Ovary (tissue), 9 donors: ENCODE results near the gene PRPSAP2. TPM values are rescaled to one million over a fixed set of nuclear protein-coding genes. Genes with fewer than 3 reads are reported as not detected.

ENCODE experiments used
- DNase-seq, 5 donors: peaks; one replicate each; pipeline ENCODE4 v3.0.0-alpha.2; 2019 to 2020
- H3K27ac ChIP-seq, 2 donors: fragments of 200-600 bp; one replicate each; pipeline versions ENCODE4 v1.5.1 to v1.8.0; 2019 to 2022
- H3K27me3 ChIP-seq: fragments of 200-600 bp; one replicate; pipeline ENCODE4 v1.8.0; 2022
- H3K36me3 ChIP-seq: fragments of 200-600 bp; sonication (generic); one replicate; pipeline ENCODE4 v1.5.1; 2019
- H3K4me1 ChIP-seq: one replicate; pipeline ENCODE4 v1.8.1; 2013; ENCODE audit warnings: mild to moderate bottlenecking, moderate library complexity; ENCODE audit not compliant: insufficient read depth
- H3K4me3 ChIP-seq: fragments of 200-600 bp; sonication (generic); one replicate; pipeline ENCODE4 v1.5.1; 2017
- H3K9me3 ChIP-seq, 2 donors: fragments of 200-600 bp in 1 of 2; sonication (generic) in 1 of 2; one replicate each; pipeline versions ENCODE4 v1.5.1 to v1.8.1; 2013 to 2019; ENCODE audit warnings: mild to moderate bottlenecking in 1 of 2, moderate library complexity in 1 of 2
- CTCF ChIP-seq, 3 donors: fragments of 450-650 bp in 2 of 3; fragments of 200-600 bp in 1 of 3; IDR thresholded peaks; one replicate each; pipeline versions ENCODE4 v1.5.1 to v1.8.0; 2016 to 2022; ENCODE audit warnings: antibody characterized with exemption in 3 of 3, mild to moderate bottlenecking in 1 of 3
- EP300 ChIP-seq: sonication (generic); formaldehyde crosslinking; IDR thresholded peaks from one replicate; pipeline ENCODE4 v1.6.1; 2017; ENCODE audit warnings: antibody characterized with exemption
- POLR2A ChIP-seq: fragments of 450-650 bp; IDR thresholded peaks from one replicate; pipeline ENCODE4 v1.6.1; 2017; ENCODE audit warnings: antibody characterized with exemption, mild to moderate bottlenecking, moderate library complexity
- WGBS, 3 donors: extraction: QIAGEN DNeasy Blood & Tissue Kit in 1 of 3; methylation state at CpG; one replicate each; pipeline versions ENCODE4 v1.1.5 to v1.1.7; 2013 to 2017; 5-methylcytosine and 5-hydroxymethylcytosine counted together
- intact Hi-C, 4 donors: fragments of 100-400 bp; cut with DNase I; formaldehyde crosslinking; loops; one replicate each; pipeline versions ENCODE4 v1.11.0 to v1.15.1; 2022 to 2023
- polyA plus RNA-seq, 2 donors: library from polyadenylated mRNA; stranded (reverse); fragments of 200-250 nt in 1 of 2; fragments of 350-450 nt in 1 of 2; fragmentation: Illumina TruSeq in 1 of 2; extraction: RNeasy Lipid Tissue Mini Kit (QIAGEN cat#74804) in 1 of 2; gene quantifications; one replicate each; pipeline ENCODE4 v1.2.3, GENCODE V29; 2013 to 2014
- total RNA-seq, 7 donors: library from RNA; depleted of rRNA in 2 of 7; stranded (reverse); fragments of >200 nt in 2 of 7; fragmentation: NEBNext Ultra II Directional in 3 of 7; extraction: Animal tissue kit (Norgen Biotek cat#: 25700) in 3 of 7; gene quantifications; one replicate each; pipeline versions ENCODE4 v1.1.0 to v1.2.4, GENCODE V29; 2016 to 2023
- donor health status: DM: no; HTN: no; CAD: no; lungs with moderate emphysema.
- donor health status: DM: no; HTN: no; CAD: no.
- donor health status: Bipolar disorder and iron deficiency.
- donor health status: DM: yes; HTN: yes; CAD: no.
- donor health status: DM: no; HTN: no; CAD: no.
- donor health status: DM: yes; HTN: yes; CAD: no.

The PRPSAP2 gene
- total and polyA plus RNA-seq, 9 donors = 25.2 to 44.7 (median 35.4) TPM

- Histone ChIP-seq H3K27ac (no peak overlapping the region), H3K9me3 (no peaks in the 10 kb centered on the region), H3K27me3 (no peaks in the 10 kb centered on the region), H3K4me3 (no peak overlapping the region), H3K36me3 (no peaks in the 10 kb centered on the region), H3K4me1 (no peaks in the 10 kb centered on the region)
- no peak for DNase-seq
- WGBS, 3 donors = 64 to 77% (median 69%) methylated on average over 5 of the region's 5 CpGs
- TF ChIP-seq EP300 = no peak
- no peak for TF ChIP-seq CTCF (IDR thresholded peaks at IDR 0.05)
- TF ChIP-seq POLR2A = no peak
- intact Hi-C loops = no loop called here
Measured at GRCh38 chr17:18932360-18933055, 74.6 kb downstream of the PRPSAP2 start.

GRCh38 chr17:18933102-18934058 is 75.4 kb downstream of the PRPSAP2 start:
- Histone ChIP-seq H3K4me3 (no peak overlapping the region), H3K27ac (no peak overlapping the region), H3K9me3 (no peaks in the 10 kb centered on the region), H3K4me1 (no peaks in the 10 kb centered on the region), H3K36me3 (no peaks in the 10 kb centered on the region), H3K27me3 (no peaks in the 10 kb centered on the region)
- DNase-seq = no peak
- 75 to 83% (median 83%) methylated on average over 14 of the region's 14 CpGs for WGBS, 3 donors
- intact Hi-C loops = no loop called here
- no peak for TF ChIP-seq POLR2A
- no peak for TF ChIP-seq CTCF (IDR thresholded peaks at IDR 0.05)
- no peak for TF ChIP-seq EP300

GRCh38 chr17:18937981-18938691 is 80.2 kb downstream of the PRPSAP2 start:
- intact Hi-C loops = no loop called here
- no peak for TF ChIP-seq POLR2A
- TF ChIP-seq CTCF (IDR thresholded peaks at IDR 0.05) = no peak
- TF ChIP-seq EP300 = no peak
- H3K36me3 ChIP-seq = no peaks in the 10 kb centered on the region
- H3K9me3 ChIP-seq = no peaks in the 10 kb centered on the region
- H3K27ac ChIP-seq = no peak overlapping the region
- no peaks in the 10 kb centered on the region for H3K27me3 ChIP-seq
- no peak for DNase-seq
- WGBS, 3 donors = 77 to 82% (median 80%) methylated on average over 8 of the region's 8 CpGs
- no peaks in the 10 kb centered on the region for H3K4me1 ChIP-seq
- no peak overlapping the region for H3K4me3 ChIP-seq

GRCh38 chr17:18938692-18939023 is 80.7 kb downstream of the PRPSAP2 start:
- Histone ChIP-seq H3K27me3 (no peaks in the 10 kb centered on the region), H3K27ac (no peak overlapping the region), H3K36me3 (no peaks in the 10 kb centered on the region), H3K9me3 (no peaks in the 10 kb centered on the region), H3K4me1 (no peaks in the 10 kb centered on the region), H3K4me3 (no peak overlapping the region)
- DNase-seq = no peak
- no peak for TF ChIP-seq POLR2A
- TF ChIP-seq CTCF (IDR thresholded peaks at IDR 0.05) = no peak
- no peak for TF ChIP-seq EP300
- WGBS, 3 donors = 55 to 64% (median 57%) methylated on average over 2 of the region's 2 CpGs
- intact Hi-C loops = no loop called here
